Hippocampal formation (tissue), 2 donors: Measurements from ENCODE around the gene PRSS8.
"Not testable (repeated sequence)": the region's sequence is repeated elsewhere in the genome, so short reads cannot be mapped to it uniquely, and the experiment has no call there.

Experiments
- DNase-seq, 2 donors: peaks; one replicate each; lab custom pipeline; 2025; lab: John Stamatoyannopoulos, UW

The PRSS8 gene

GRCh38 chr16:31135535-31136286 lies at the start of gene PRSS8:
PRSS8 (minus strand) TSS chr16:31135727; CDS start chr16:31135498, 229 bp downstream.
- DNase-seq = no peak

GRCh38 chr16:31184888-31185287 lies 49.4 kb upstream of the PRSS8 start:
- no peak for DNase-seq

GRCh38 chr16:31183432-31184428 lies 48.2 kb upstream of the PRSS8 start:
- DNase-seq = no peak

- DNase-seq = no peak
Observed at GRCh38 chr16:31182391-31182790, 46.9 kb upstream of the PRSS8 start.

GRCh38 chr16:31181102-31181830 lies 45.7 kb upstream of the PRSS8 start:
- DNase-seq = no peak

GRCh38 chr16:31179747-31180459 lies 44.4 kb upstream of the PRSS8 start, which contains the start of gene FUS:
FUS (plus strand) TSS chr16:31180139; CDS start chr16:31180215, 76 bp downstream.
- DNase-seq = peak; percentile 84 to 89

GRCh38 chr16:31179219-31179746 lies 43.8 kb upstream of the PRSS8 start:
- DNase-seq = no peak

- DNase-seq = no peak
Observed at GRCh38 chr16:31177136-31177535, 41.6 kb upstream of the PRSS8 start.

GRCh38 chr16:31170048-31170447 lies 34.5 kb upstream of the PRSS8 start:
- not testable (repeated sequence) for DNase-seq

GRCh38 chr16:31168848-31169247 lies 33.3 kb upstream of the PRSS8 start:
- DNase-seq = no peak

GRCh38 chr16:31167315-31167714 lies 31.8 kb upstream of the PRSS8 start:
- no peak for DNase-seq

GRCh38 chr16:31157136-31157535 lies 21.6 kb upstream of the PRSS8 start:
- no peak for DNase-seq

GRCh38 chr16:31150976-31151375 lies 15.4 kb upstream of the PRSS8 start:
- DNase-seq = not testable (repeated sequence)

GRCh38 chr16:31149894-31150890 lies 14.7 kb upstream of the PRSS8 start, which contains the start of gene PRSS36:
PRSS36 (minus strand) TSS chr16:31150066; CDS start chr16:31150035, 31 bp downstream.
- DNase-seq = no peak

GRCh38 chr16:31149332-31149731 lies 13.8 kb upstream of the PRSS8 start:
- no peak for DNase-seq

GRCh38 chr16:31148896-31149295 lies 13.4 kb upstream of the PRSS8 start:
- no peak for DNase-seq

- DNase-seq = no peak
Observed at GRCh38 chr16:31148281-31148728, 12.8 kb upstream of the PRSS8 start.

- DNase-seq = no peak
Observed at GRCh38 chr16:31147574-31147973, 12.0 kb upstream of the PRSS8 start.

GRCh38 chr16:31145398-31145990 lies 10.0 kb upstream of the PRSS8 start:
- no peak for DNase-seq
